GM12873 (cell line): ENCODE measurements around the gene STX4.

ENCODE experiments used
- CTCF ChIP-seq: IDR thresholded peaks from 2 replicates; pipeline ENCODE4 v1.5.1; 2012; ENCODE audit warnings: low read depth, mild to moderate bottlenecking, moderate library complexity, low read length, control low read depth; ENCODE audit not compliant: insufficient read depth; ENCODE audit errors: missing control alignments

Gene STX4

GRCh38 chr16:31082368-31083045 is 49.1 kb downstream of the STX4 start:
- no peak for TF ChIP-seq CTCF

- TF ChIP-seq CTCF, result no peak
Observed at GRCh38 chr16:31083081-31083480, 49.7 kb downstream of the STX4 start.

GRCh38 chr16:31083556-31083955 is 50.2 kb downstream of the STX4 start:
- TF ChIP-seq CTCF, result no peak

GRCh38 chr16:31083981-31084380 is 50.6 kb downstream of the STX4 start:
- TF ChIP-seq CTCF, result no peak

GRCh38 chr16:31084584-31085302 is 51.4 kb downstream of the STX4 start:
- TF ChIP-seq CTCF, result no peak

- no peak for TF ChIP-seq CTCF
Observed at GRCh38 chr16:31085411-31085810, 52.1 kb downstream of the STX4 start.

- TF ChIP-seq CTCF, result no peak
Observed at GRCh38 chr16:31085873-31086628, 52.7 kb downstream of the STX4 start.
